ENCODE results near the gene HOXD1.

The HOXD1 gene

GRCh38 chr2:176164611-176165369 is 23.7 kb upstream of the HOXD1 start:
- Histone ChIP-seq H3K9ac (ENCODE audit: low read length) (no peak overlapping the region), H3K4me1 (ENCODE audit: control insufficient read depth, insufficient read depth, low read length) (no peaks in the 10 kb centered on the region), H3K27me3 (ENCODE audit: control insufficient read depth, insufficient read depth, low read length) (peaks cover 94% of the 10 kb centered on the region), H3K36me3 (ENCODE audit: control insufficient read depth, insufficient read depth, low read length) (no peaks in the 10 kb centered on the region), H3K9me3 (ENCODE audit: control insufficient read depth, low read length) (no peaks in the 10 kb centered on the region), H3K4me3 (ENCODE audit: low read length) (no peak overlapping the region)

GRCh38 chr2:176165370-176166050 is 23.0 kb upstream of the HOXD1 start:
- Histone ChIP-seq H3K9ac (ENCODE audit: low read length) (no peak overlapping the region), H3K4me3 (ENCODE audit: low read length) (no peak overlapping the region), H3K27me3 (ENCODE audit: control insufficient read depth, insufficient read depth, low read length) (peaks cover 94% of the 10 kb centered on the region), H3K9me3 (ENCODE audit: control insufficient read depth, low read length) (no peaks in the 10 kb centered on the region), H3K4me1 (ENCODE audit: control insufficient read depth, insufficient read depth, low read length) (no peaks in the 10 kb centered on the region), H3K36me3 (ENCODE audit: control insufficient read depth, insufficient read depth, low read length) (no peaks in the 10 kb centered on the region)

GRCh38 chr2:176166272-176166671 is 22.2 kb upstream of the HOXD1 start:
- no peak overlapping the region for H3K9ac ChIP-seq (ENCODE audit: low read length)
- no peaks in the 10 kb centered on the region for H3K9me3 ChIP-seq (ENCODE audit: control insufficient read depth, low read length)
- no peaks in the 10 kb centered on the region for H3K4me1 ChIP-seq (ENCODE audit: control insufficient read depth, insufficient read depth, low read length)
- no peak overlapping the region for H3K4me3 ChIP-seq (ENCODE audit: low read length)
- H3K27me3 ChIP-seq (ENCODE audit: control insufficient read depth, insufficient read depth, low read length): peaks cover 94% of the 10 kb centered on the region
- H3K36me3 ChIP-seq (ENCODE audit: control insufficient read depth, insufficient read depth, low read length): no peaks in the 10 kb centered on the region

GRCh38 chr2:176167398-176167797 is 21.1 kb upstream of the HOXD1 start:
- Histone ChIP-seq H3K36me3 (ENCODE audit: control insufficient read depth, insufficient read depth, low read length) (no peaks in the 10 kb centered on the region), H3K4me3 (ENCODE audit: low read length) (no peak overlapping the region), H3K9me3 (ENCODE audit: control insufficient read depth, low read length) (no peaks in the 10 kb centered on the region), H3K4me1 (ENCODE audit: control insufficient read depth, insufficient read depth, low read length) (no peaks in the 10 kb centered on the region), H3K27me3 (ENCODE audit: control insufficient read depth, insufficient read depth, low read length) (peaks cover 94% of the 10 kb centered on the region), H3K9ac (ENCODE audit: low read length) (no peak overlapping the region)

GRCh38 chr2:176169181-176169580 is 19.3 kb upstream of the HOXD1 start:
- no peaks in the 10 kb centered on the region for H3K36me3 ChIP-seq (ENCODE audit: control insufficient read depth, insufficient read depth, low read length)
- H3K4me3 ChIP-seq (ENCODE audit: low read length): no peak overlapping the region
- no peak overlapping the region for H3K9ac ChIP-seq (ENCODE audit: low read length)
- H3K9me3 ChIP-seq (ENCODE audit: control insufficient read depth, low read length): no peaks in the 10 kb centered on the region
- H3K27me3 ChIP-seq (ENCODE audit: control insufficient read depth, insufficient read depth, low read length): peaks cover 94% of the 10 kb centered on the region
- H3K4me1 ChIP-seq (ENCODE audit: control insufficient read depth, insufficient read depth, low read length): no peaks in the 10 kb centered on the region

- no peaks in the 10 kb centered on the region for H3K9me3 ChIP-seq (ENCODE audit: control insufficient read depth, low read length)
- no peak overlapping the region for H3K9ac ChIP-seq (ENCODE audit: low read length)
- H3K27me3 ChIP-seq (ENCODE audit: control insufficient read depth, insufficient read depth, low read length): peaks cover 94% of the 10 kb centered on the region
- H3K36me3 ChIP-seq (ENCODE audit: control insufficient read depth, insufficient read depth, low read length): no peaks in the 10 kb centered on the region
- no peak overlapping the region for H3K4me3 ChIP-seq (ENCODE audit: low read length)
- H3K4me1 ChIP-seq (ENCODE audit: control insufficient read depth, insufficient read depth, low read length): no peaks in the 10 kb centered on the region
These were observed 18.8 kb upstream of the HOXD1 start for GRCh38 chr2:176169711-176170110.

GRCh38 chr2:176170602-176171305 is 17.7 kb upstream of the HOXD1 start:
- Histone ChIP-seq H3K4me3 (ENCODE audit: low read length) (no peak overlapping the region), H3K36me3 (ENCODE audit: control insufficient read depth, insufficient read depth, low read length) (no peaks in the 10 kb centered on the region), H3K27me3 (ENCODE audit: control insufficient read depth, insufficient read depth, low read length) (peaks cover 94% of the 10 kb centered on the region), H3K9ac (ENCODE audit: low read length) (no peak overlapping the region), H3K9me3 (ENCODE audit: control insufficient read depth, low read length) (no peaks in the 10 kb centered on the region), H3K4me1 (ENCODE audit: control insufficient read depth, insufficient read depth, low read length) (no peaks in the 10 kb centered on the region)

- Histone ChIP-seq H3K27me3 (ENCODE audit: control insufficient read depth, insufficient read depth, low read length) (peaks cover 95% of the 10 kb centered on the region), H3K9me3 (ENCODE audit: control insufficient read depth, low read length) (no peaks in the 10 kb centered on the region), H3K36me3 (ENCODE audit: control insufficient read depth, insufficient read depth, low read length) (no peaks in the 10 kb centered on the region), H3K4me1 (ENCODE audit: control insufficient read depth, insufficient read depth, low read length) (no peaks in the 10 kb centered on the region), H3K9ac (ENCODE audit: low read length) (no peak overlapping the region), H3K4me3 (ENCODE audit: low read length) (no peak overlapping the region)
These were observed 17.0 kb upstream of the HOXD1 start for GRCh38 chr2:176171351-176172006.

- no peak overlapping the region for H3K9ac ChIP-seq (ENCODE audit: low read length)
- H3K9me3 ChIP-seq (ENCODE audit: control insufficient read depth, low read length): no peaks in the 10 kb centered on the region
- no peaks in the 10 kb centered on the region for H3K36me3 ChIP-seq (ENCODE audit: control insufficient read depth, insufficient read depth, low read length)
- H3K27me3 ChIP-seq (ENCODE audit: control insufficient read depth, insufficient read depth, low read length): peaks cover 96% of the 10 kb centered on the region
- no peak overlapping the region for H3K4me3 ChIP-seq (ENCODE audit: low read length)
- no peaks in the 10 kb centered on the region for H3K4me1 ChIP-seq (ENCODE audit: control insufficient read depth, insufficient read depth, low read length)
These were observed 16.2 kb upstream of the HOXD1 start for GRCh38 chr2:176172007-176172894.

- no peaks in the 10 kb centered on the region for H3K36me3 ChIP-seq (ENCODE audit: control insufficient read depth, insufficient read depth, low read length)
- no peaks in the 10 kb centered on the region for H3K4me1 ChIP-seq (ENCODE audit: control insufficient read depth, insufficient read depth, low read length)
- H3K9ac ChIP-seq (ENCODE audit: low read length): no peak overlapping the region
- H3K9me3 ChIP-seq (ENCODE audit: control insufficient read depth, low read length): no peaks in the 10 kb centered on the region
- H3K4me3 ChIP-seq (ENCODE audit: low read length): no peak overlapping the region
- peaks cover 98% of the 10 kb centered on the region for H3K27me3 ChIP-seq (ENCODE audit: control insufficient read depth, insufficient read depth, low read length)
These were observed 15.4 kb upstream of the HOXD1 start for GRCh38 chr2:176172895-176173566.

All from mucosa of stomach (tissue), 1 donor.